ENCODE data around the gene SIX1.
A peak's percentile ranks its signal among the peaks of the same experiment; 100 is the strongest.

SIX1 gene

GRCh38 chr14:60648934-60649874, at the start of gene SIX1:
SIX1 (minus strand) TSS chr14:60649477; CDS start chr14:60649189, 288 bp downstream.
- peak; percentile 90 for DNase-seq

DNA sequence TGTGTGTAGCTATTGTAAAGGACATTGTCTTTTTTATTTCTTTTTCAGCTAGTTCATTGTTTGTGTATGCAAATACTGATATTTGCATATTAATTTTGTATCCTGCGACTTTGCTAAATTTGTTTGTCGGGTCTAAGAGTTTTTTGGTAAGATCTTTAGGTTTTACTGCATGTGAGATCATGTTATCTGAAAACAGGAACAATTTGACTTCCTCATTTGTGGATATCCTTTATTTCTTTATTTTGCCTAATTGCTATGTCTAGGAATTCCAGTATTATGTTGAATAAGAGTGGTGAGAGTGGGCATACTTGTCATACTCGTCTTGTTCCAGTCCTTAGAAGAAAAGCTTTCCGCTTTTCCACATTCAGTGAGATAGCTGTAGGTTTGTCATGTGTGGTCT, 46.0 kb upstream of the SIX1 start:
- DNase-seq = no peak

GRCh38 chr14:60691383-60692113, 42.3 kb upstream of the SIX1 start:
- DNase-seq = no peak

DNA sequence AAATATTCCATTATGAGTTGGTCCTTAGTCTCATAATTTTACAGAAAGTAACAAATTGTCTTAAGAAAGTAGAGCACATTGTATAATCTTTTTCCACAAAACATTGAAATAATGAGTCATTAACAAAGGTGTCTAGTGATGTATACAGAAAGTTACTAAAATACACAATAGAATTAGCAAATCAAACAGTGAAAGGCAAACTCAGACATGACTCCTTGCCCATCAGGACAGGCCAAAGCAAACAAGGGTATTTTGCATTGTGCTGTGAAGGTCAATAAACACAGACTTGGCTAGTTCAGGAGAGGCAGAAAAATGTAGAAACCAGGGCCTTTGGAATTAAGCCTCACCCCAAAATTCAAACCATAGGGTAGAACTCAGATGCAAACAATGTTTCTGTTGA, 37.6 kb upstream of the SIX1 start:
- no peak for DNase-seq

GRCh38 chr14:60684203-60684602, 34.9 kb upstream of the SIX1 start:
- no peak for DNase-seq

GRCh38 chr14:60681271-60681670, 32.0 kb upstream of the SIX1 start:
- no peak for DNase-seq

- no peak for DNase-seq
Observed at GRCh38 chr14:60680511-60680910, 31.2 kb upstream of the SIX1 start.

- DNase-seq = no peak
Observed at GRCh38 chr14:60679566-60680258, 30.4 kb upstream of the SIX1 start.

DNA sequence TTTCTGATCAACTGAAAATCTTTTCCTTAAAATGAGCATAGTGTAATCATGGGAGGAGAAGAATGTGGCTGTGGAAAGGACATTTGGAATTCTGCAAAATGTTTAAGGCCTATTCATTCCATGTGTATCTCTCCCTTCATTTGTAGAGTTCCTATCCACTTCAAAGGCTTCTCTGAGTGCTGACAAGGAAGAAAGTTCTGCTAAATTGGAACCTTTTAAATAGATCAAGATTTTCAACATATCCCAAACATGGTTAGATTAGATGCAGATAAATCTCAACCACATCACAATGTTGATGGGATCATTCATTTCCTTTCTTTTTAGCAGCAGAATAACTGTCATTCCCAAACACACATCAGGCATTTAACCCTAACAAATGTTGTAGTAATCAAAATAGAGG, 28.4 kb upstream of the SIX1 start:
- no peak for DNase-seq

DNA sequence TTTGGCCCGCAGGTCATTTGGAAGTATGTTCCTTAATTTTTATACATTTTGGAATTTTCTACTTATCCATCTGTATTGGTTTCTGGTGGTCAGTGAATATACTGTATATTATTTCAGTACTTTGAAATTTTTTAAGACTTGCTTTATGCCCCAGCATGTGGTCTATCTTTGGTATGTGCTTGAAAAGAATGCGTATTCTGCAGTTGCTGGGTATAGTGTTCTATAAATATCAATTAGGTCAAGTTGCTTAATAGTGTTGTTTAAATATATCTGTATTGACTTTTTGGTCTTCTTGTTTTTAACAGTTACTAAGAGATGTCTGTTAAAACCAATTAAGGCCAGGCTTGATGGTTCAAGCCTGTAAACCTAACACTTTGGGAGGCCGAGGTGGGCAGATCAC, 21.7 kb upstream of the SIX1 start:
- no peak for DNase-seq

GRCh38 chr14:60668431-60669112, 19.3 kb upstream of the SIX1 start:
- no peak for DNase-seq

GRCh38 chr14:60665177-60665550, 15.9 kb upstream of the SIX1 start:
- peak; percentile 35 for DNase-seq

GRCh38 chr14:60662982-60663381, 13.7 kb upstream of the SIX1 start:
- no peak for DNase-seq

GRCh38 chr14:60661721-60662120, 12.4 kb upstream of the SIX1 start:
- no peak for DNase-seq

DNA sequence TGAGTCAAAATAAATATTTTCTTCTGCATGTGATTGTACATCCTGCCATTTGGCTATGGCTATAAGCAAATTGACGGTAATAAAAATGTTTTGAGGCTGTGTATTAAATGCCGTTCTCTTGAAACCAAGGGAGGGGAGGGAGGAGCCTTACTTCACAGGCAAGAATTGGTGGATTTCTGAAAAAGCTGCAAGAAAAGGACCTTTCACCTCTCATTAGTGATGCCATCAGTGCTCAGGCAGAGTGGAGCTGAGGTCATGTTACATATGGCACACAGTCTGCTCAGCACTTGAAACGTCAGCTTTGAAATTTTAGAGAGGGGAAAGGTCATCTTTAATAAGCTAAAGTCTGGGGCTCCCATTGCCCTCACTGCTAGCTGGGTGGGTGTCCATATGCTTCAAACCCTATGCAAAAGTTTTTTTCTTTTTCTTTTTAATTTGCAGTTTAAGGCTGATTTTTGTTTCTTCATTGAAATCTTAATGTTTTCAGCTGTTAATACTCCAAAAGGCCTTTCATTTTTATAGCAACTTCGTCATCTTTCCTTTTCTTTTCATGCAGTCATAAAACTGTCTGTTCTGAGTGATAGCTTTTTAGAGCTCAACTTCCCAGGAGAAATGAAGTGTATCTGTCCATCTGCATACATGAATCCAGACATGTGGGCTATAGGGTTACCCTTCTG, 9.8 kb upstream of the SIX1 start:
- no peak for DNase-seq

DNA sequence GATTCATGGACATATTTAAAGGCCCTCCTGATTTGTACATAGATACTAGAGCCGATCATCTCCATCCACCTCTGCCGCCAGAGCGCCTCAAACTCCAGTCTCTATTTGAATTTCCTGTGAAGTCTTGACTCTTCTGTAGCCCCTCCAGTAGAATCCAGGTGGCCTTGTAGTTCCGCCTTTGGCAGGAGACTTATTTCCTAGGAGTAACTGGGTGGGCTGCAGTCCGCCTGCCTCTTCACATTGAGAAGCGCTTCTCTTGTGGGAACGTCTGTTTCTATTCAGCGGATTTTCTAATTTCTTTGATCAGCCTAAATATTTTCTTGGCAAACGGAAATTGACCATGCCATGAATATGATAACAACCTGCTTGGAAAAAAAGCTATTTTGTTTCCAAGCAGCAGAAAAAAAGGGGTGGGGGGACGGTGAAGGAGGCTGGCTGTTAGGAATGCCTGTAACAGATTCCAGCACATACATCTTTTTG, 9.0 kb upstream of the SIX1 start:
- DNase-seq = no peak

GRCh38 chr14:60657456-60658210, 8.4 kb upstream of the SIX1 start:
- no peak for DNase-seq

DNA sequence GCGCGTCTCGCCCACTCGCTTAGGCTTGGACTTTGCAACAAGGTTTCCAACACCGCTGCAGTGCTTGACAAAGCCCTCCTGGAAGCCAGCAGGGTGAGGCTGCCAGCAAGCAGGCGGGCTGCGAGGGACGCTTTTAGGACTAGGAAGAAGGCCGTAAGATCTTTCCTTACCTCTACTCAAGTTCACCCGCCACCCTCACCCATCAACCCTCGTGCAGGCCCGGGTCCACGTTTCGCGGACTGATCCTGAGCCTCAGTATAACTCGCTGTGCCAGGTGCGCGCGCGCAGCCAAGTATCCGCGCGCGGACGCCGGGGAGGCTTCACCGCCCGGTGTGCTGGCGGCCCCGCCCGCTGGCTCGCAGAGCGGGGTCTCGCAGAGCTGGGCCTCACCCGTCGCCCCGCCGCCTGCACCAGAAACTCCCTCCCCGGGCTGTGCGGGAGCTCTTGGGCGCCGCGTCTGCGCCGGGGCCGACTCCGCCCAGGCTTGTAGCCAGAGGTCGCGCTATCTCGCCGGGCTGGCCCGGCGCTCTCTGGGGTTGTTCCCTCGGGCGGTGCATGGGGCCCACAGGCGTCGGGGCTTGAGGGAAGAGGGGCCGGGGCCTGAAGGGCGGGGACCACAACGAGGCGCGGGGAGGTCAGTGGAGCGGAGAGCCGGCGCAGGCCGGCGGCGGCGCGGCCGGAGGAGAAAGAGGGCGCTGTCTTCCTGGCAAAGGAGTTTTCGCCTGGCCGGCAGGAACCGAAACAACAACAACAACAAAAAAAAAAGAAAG, 7.6 kb upstream of the SIX1 start:
- DNase-seq = peak; percentile 80

- DNase-seq = peak; percentile 66
Observed at GRCh38 chr14:60655898-60656685, 6.8 kb upstream of the SIX1 start.

All from NCI-H1105 (cell line).